Esophagus muscularis mucosa (tissue), 3 donors: ENCODE results near the gene SAMD4A.

Experiments
- POLR2AphosphoS5 ChIP-seq, 2 donors: sonication (generic); formaldehyde crosslinking; IDR thresholded peaks; one replicate each; pipeline ENCODE4 v1.6.1; 2017; ENCODE audit warnings: antibody characterized with exemption in 2 of 2
- TF ChIP-seq, protein P1 (sequence below), 3 experiments: fragments of 200-600 bp in 2 of 3; fragments of 450-650 bp in 1 of 3; sonication (generic) in 2 of 3; IDR thresholded peaks; one replicate each; pipeline ENCODE4 v1.5.1; 2017 to 2019; ENCODE audit warnings: antibody characterized with exemption in 3 of 3, mild to moderate bottlenecking in 2 of 3, moderate library complexity in 1 of 3

DNA sequence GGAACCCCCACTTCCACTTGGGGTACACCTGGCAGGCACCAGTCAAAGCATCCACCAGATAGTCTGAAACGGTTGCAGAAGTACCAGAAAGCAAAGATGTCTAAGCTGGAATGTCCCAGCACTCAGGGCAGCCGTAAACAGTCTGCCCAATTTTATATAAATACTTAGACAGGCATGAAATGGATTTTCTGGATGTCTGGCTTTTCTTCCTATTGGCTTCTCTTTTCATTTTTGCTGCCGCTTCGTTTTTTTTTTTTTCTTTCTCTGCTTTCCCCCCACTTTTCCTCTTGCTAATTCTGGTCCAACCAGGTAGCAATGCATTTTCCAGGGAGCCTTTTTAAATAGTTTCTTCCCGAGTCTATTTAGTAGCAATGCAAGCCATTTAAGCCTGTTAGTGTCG is 168.0 kb downstream of the SAMD4A start:
- TF ChIP-seq, protein P1, sequence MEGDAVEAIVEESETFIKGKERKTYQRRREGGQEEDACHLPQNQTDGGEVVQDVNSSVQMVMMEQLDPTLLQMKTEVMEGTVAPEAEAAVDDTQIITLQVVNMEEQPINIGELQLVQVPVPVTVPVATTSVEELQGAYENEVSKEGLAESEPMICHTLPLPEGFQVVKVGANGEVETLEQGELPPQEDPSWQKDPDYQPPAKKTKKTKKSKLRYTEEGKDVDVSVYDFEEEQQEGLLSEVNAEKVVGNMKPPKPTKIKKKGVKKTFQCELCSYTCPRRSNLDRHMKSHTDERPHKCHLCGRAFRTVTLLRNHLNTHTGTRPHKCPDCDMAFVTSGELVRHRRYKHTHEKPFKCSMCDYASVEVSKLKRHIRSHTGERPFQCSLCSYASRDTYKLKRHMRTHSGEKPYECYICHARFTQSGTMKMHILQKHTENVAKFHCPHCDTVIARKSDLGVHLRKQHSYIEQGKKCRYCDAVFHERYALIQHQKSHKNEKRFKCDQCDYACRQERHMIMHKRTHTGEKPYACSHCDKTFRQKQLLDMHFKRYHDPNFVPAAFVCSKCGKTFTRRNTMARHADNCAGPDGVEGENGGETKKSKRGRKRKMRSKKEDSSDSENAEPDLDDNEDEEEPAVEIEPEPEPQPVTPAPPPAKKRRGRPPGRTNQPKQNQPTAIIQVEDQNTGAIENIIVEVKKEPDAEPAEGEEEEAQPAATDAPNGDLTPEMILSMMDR (IDR thresholded peaks at IDR 0.05) = no peak
- no peak for TF ChIP-seq POLR2AphosphoS5 (IDR thresholded peaks at IDR 0.05)
